K562 (cell line): ENCODE measurements around the gene FUCA2. TPM values are rescaled to one million over a fixed set of nuclear protein-coding genes. Genes with fewer than 3 reads are reported as not detected.
A peak's percentile ranks its signal among the peaks of the same experiment; 100 is the strongest.

Experiments used
- BACH1 ChIP-seq: fragments of 200-800 bp; sonication (Bioruptor generic); IDR thresholded peaks from 2 replicates; pipeline ENCODE4 v1.6.1; 2016; ENCODE audit warnings: missing genetic modification characterization, missing compliant biosample characterization
- CXXC5 ChIP-seq: fragments of 250-450 bp; sonication (Bioruptor Pico); IDR thresholded peaks from 2 replicates; pipeline ENCODE4 v1.8.0; 2022; ENCODE audit warnings: inconsistent platforms, mild to moderate bottlenecking, moderate library complexity
- ILK ChIP-seq: fragments of 450-650 bp; IDR thresholded peaks from 2 replicates; pipeline ENCODE4 v1.6.1; 2016; ENCODE audit warnings: missing genetic modification characterization, low read depth, mild to moderate bottlenecking, missing compliant biosample characterization, moderate library complexity, borderline replicate concordance
- JUND ChIP-seq, 2 experiments: IDR thresholded peaks; 2 replicates in 1 of 2; 3 replicates in 1 of 2; pipeline ENCODE4 v1.6.1; 2011; ENCODE audit warnings: borderline replicate concordance in 2 of 2, low read depth in 2 of 2, low read length in 2 of 2, improper control_type of control experiment in 1 of 2, missing biosample characterization in 1 of 2, missing genetic modification characterization in 1 of 2, missing genetic modification reagents in 1 of 2
- NCOA4 ChIP-seq: fragments of 450-650 bp; IDR thresholded peaks from 2 replicates; pipeline ENCODE4 v1.6.1; 2018; ENCODE audit warnings: mild to moderate bottlenecking; ENCODE audit not compliant: partially characterized antibody
- PHB2 ChIP-seq: fragments of 450-650 bp; IDR thresholded peaks from 2 replicates; pipeline ENCODE4 v1.6.1; 2017; ENCODE audit warnings: low read depth
- PHTF2 ChIP-seq: fragments of 250-450 bp; sonication (Bioruptor Pico); IDR thresholded peaks from 2 replicates; pipeline ENCODE4 v1.5.0; 2021; ENCODE audit warnings: mild to moderate bottlenecking
- PTRF ChIP-seq: fragments of 450-650 bp; IDR thresholded peaks from 2 replicates; pipeline ENCODE4 v1.6.1; 2016; ENCODE audit warnings: mild to moderate bottlenecking, missing genetic modification characterization, missing compliant biosample characterization
- SAFB ChIP-seq: fragments of 200-400 bp; formaldehyde crosslinking; IDR thresholded peaks from 2 replicates; pipeline ENCODE4 v1.6.1; 2017; ENCODE audit warnings: low read depth, low read length, borderline replicate concordance
- SIN3B ChIP-seq: fragments of 450-650 bp; IDR thresholded peaks from 2 replicates; pipeline ENCODE4 v1.6.1; 2017; ENCODE audit warnings: low read depth, mild to moderate bottlenecking, moderate library complexity
- SPI1 ChIP-seq: IDR thresholded peaks from 2 replicates; pipeline ENCODE4 v1.6.1; 2011; ENCODE audit warnings: low read depth, low read length, control low read depth, borderline replicate concordance
- XRCC3 ChIP-seq: fragments of 450-650 bp; IDR thresholded peaks from 2 replicates; pipeline ENCODE4 v1.6.1; 2017; ENCODE audit warnings: mild to moderate bottlenecking, moderate library complexity
- ZBTB7A ChIP-seq: IDR thresholded peaks from 2 replicates; pipeline ENCODE4 v1.6.1; 2011; ENCODE audit warnings: low read depth, mild to moderate bottlenecking, low read length, moderate library complexity, borderline replicate concordance; ENCODE audit not compliant: control insufficient read depth
- ZBTB8A ChIP-seq: fragments of 450-650 bp; IDR thresholded peaks from 2 replicates; pipeline ENCODE4 v1.6.1; 2018; ENCODE audit warnings: mild to moderate bottlenecking, moderate library complexity; ENCODE audit not compliant: partially characterized antibody
- ZFPM2 ChIP-seq: fragments of 250-450 bp; sonication (Bioruptor Pico); IDR thresholded peaks from 2 replicates; pipeline ENCODE4 v1.5.1; 2022; ENCODE audit warnings: mild to moderate bottlenecking
- ZNF197 ChIP-seq: fragments of 200-800 bp; sonication (Bioruptor generic); IDR thresholded peaks from 2 replicates; pipeline ENCODE4 v1.6.1; 2016; ENCODE audit warnings: low read depth, missing genetic modification characterization, missing compliant biosample characterization
- ZNF316 ChIP-seq: fragments of 450-650 bp; IDR thresholded peaks from 2 replicates; pipeline ENCODE4 v1.6.1; 2016
- ZNF384 ChIP-seq: IDR thresholded peaks from 2 replicates; pipeline ENCODE4 v1.6.1; 2012; ENCODE audit warnings: low read depth, low read length, improper control_type of control experiment
- ZNF561 ChIP-seq: fragments of 450-650 bp; formaldehyde crosslinking; conservative IDR thresholded peaks from 2 replicates; pipeline ENCODE4 v1.4.0; 2020; ENCODE audit warnings: mild to moderate bottlenecking, moderate library complexity
- ZNF586 ChIP-seq: fragments of 450-650 bp; formaldehyde crosslinking; conservative IDR thresholded peaks from 2 replicates; pipeline ENCODE4 v1.4.0; 2020; ENCODE audit warnings: mild to moderate bottlenecking, moderate library complexity
- ZNF644 ChIP-seq: fragments of 200-800 bp; sonication (Bioruptor generic); IDR thresholded peaks from 2 replicates; pipeline ENCODE4 v1.6.1; 2016; ENCODE audit warnings: low read depth, missing genetic modification characterization, missing compliant biosample characterization
- ZNF699 ChIP-seq: fragments of 250-450 bp; sonication (Bioruptor Pico); IDR thresholded peaks from 2 replicates; pipeline ENCODE4 v1.8.0; 2021; ENCODE audit warnings: mild to moderate bottlenecking, moderate library complexity; ENCODE audit not compliant: insufficient replicate concordance
- polyA plus RNA-seq, 8 experiments: library from polyadenylated mRNA; depleted of rRNA in 4 of 8; stranded (reverse) in 5 of 8; unstranded in 3 of 8; fragments of >200 nt; fragmentation: Nextera tagmentation in 2 of 8; fragmentation: Illumina TruSeq in 1 of 8; extraction: Ambion mirVana in 2 of 8; extraction: Trizol in 1 of 8; gene quantifications; 2 replicates each; pipeline versions ENCODE4 v1.2.1 to v1.2.3, GENCODE V29; 2011 to 2014; ENCODE audit warnings: inconsistent platforms in 1 of 8, missing spikeins in 1 of 8
- total RNA-seq, 7 experiments: library from RNA; depleted of rRNA in 6 of 7; stranded (reverse); fragments of >200 nt in 6 of 7; fragmentation: Illumina TruSeq in 2 of 7; extraction: Trizol in 2 of 7; gene quantifications; 2 replicates each; pipeline versions ENCODE4 v1.2.1 to v1.2.3, GENCODE V29; 2011 to 2021; ENCODE audit warnings: low replicate concordance in 1 of 7
- TF ChIP-seq, protein P1 (sequence below): fragments of 450-650 bp; IDR thresholded peaks from 2 replicates; pipeline ENCODE4 v1.6.1; 2016; ENCODE audit warnings: antibody characterized with exemption
- TF ChIP-seq, protein P2 (sequence below): IDR thresholded peaks from 3 replicates; pipeline ENCODE4 v1.6.1; 2011; ENCODE audit warnings: borderline replicate concordance, mild to moderate bottlenecking; ENCODE audit not compliant: insufficient read length, insufficient read depth
- TF ChIP-seq, protein P3 (sequence below): fragments of 250-450 bp; sonication (Bioruptor Pico); IDR thresholded peaks from 2 replicates; pipeline ENCODE4 v1.8.0; 2022; ENCODE audit warnings: inconsistent platforms, mild to moderate bottlenecking, moderate library complexity, borderline replicate concordance

The FUCA2 gene
- total and polyA plus RNA-seq, 9 of the 15 experiments (the other 6 are each of a cell fraction or from before 2014, with no cell fraction given): 20.6 to 112 (median 79.3) TPM

DNA sequence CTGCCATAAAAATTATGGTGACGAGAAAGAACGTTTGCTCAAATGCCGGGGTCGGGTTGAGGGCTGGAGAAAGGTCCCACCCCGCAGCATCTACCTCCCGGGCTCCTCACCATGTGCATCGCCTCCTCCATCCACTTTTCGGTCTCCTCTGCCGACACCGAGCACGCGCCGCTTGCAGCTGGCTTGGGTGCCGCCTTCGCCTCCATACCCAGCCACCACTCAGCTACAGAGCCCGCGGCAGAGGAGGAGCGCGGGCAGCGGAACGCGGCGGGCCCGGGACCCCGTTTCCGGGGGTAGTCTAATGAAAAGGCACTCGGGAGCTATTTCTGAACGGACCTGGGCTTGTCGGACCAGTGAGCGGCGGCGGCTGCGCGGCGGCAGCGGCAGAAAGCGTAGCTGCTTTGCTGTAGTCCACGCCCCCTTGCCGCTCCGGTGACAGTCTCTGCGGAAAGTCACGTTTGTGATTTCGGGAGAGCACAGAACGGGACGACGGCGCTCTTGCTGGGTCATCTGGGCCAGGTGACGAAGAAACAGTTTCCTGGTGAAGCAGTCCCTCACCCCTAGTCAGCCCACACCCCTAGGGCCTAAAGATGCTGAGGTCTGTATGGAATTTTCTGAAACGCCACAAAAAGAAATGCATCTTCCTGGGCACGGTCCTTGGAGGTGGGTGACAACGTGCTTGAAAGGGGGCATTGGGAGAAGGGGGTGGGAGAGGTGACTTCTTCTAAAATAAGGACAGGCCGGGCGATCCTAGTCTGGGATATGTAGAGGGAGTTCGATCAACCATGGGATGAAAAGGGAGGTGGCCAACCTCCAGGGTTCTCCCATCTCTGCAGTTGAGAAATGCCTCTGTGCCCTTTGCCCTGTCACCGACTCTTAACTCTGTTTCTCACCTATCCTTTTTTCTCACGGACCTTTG, 60.8 kb downstream of the FUCA2 start, which contains the start of the genes ADAT2 and PEX3 (continued):
- TF ChIP-seq ZNF384 (peak; percentile 62), NCOA4 (no peak), XRCC3 (no peak), PTRF (tag) (no peak), ZBTB7A (peak; percentile 69; the same call in 1 of the 2 replicates), ZNF699 (CRISPR knock-in tag) (no peak), CXXC5 (CRISPR knock-in tag) (peak; percentile 98), PHB2 (no peak), SPI1 (no peak), ZNF586 (CRISPR knock-in tag) (no peak), BACH1 (tag) (no peak), ILK (tag) (no peak), ZNF561 (CRISPR knock-in tag) (no peak), ZFPM2 (CRISPR knock-in tag) (0 out of 2 replicates have a peak, but pooled peaks have one; percentile 43), ZNF197 (peak; percentile 77; the same call in 1 of the 2 replicates), ZNF316 (no peak), PHTF2 (CRISPR knock-in tag) (no peak), SAFB (no peak), SIN3B (peak; percentile 97), ZBTB8A (no peak), JUND (IDR thresholded peaks at IDR 0.05; ENCODE audit: borderline replicate concordance, low read depth, low read length) (peak; percentile 77), JUND (tag; IDR thresholded peaks at IDR 0.05; ENCODE audit: borderline replicate concordance, low read depth, low read length) (peak; percentile 69; the same call in 1 of the 3 replicates), ZNF644 (0 out of 2 replicates have a peak, but pooled peaks have one; percentile 28)
- TF ChIP-seq, protein P1, sequence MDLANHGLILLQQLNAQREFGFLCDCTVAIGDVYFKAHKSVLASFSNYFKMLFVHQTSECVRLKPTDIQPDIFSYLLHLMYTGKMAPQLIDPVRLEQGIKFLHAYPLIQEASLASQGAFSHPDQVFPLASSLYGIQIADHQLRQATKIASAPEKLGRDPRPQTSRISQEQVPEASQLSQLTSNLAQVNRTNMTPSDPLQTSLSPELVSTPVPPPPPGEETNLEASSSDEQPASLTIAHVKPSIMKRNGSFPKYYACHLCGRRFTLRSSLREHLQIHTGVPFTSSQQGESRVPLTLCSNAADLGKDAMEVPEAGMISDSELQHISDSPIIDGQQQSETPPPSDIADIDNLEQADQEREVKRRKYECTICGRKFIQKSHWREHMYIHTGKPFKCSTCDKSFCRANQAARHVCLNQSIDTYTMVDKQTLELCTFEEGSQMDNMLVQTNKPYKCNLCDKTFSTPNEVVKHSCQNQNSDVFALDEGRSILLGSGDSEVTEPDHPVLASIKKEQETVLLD: peak; percentile 89
- TF ChIP-seq, protein P2, sequence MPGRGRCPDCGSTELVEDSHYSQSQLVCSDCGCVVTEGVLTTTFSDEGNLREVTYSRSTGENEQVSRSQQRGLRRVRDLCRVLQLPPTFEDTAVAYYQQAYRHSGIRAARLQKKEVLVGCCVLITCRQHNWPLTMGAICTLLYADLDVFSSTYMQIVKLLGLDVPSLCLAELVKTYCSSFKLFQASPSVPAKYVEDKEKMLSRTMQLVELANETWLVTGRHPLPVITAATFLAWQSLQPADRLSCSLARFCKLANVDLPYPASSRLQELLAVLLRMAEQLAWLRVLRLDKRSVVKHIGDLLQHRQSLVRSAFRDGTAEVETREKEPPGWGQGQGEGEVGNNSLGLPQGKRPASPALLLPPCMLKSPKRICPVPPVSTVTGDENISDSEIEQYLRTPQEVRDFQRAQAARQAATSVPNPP: no peak
- TF ChIP-seq, protein P3, sequence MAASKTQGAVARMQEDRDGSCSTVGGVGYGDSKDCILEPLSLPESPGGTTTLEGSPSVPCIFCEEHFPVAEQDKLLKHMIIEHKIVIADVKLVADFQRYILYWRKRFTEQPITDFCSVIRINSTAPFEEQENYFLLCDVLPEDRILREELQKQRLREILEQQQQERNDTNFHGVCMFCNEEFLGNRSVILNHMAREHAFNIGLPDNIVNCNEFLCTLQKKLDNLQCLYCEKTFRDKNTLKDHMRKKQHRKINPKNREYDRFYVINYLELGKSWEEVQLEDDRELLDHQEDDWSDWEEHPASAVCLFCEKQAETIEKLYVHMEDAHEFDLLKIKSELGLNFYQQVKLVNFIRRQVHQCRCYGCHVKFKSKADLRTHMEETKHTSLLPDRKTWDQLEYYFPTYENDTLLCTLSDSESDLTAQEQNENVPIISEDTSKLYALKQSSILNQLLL (CRISPR knock-in tag): no peak
